K562 (cell line): ENCODE data around the gene RSRP1. TPM values are rescaled to one million over a fixed set of nuclear protein-coding genes. Genes with fewer than 3 reads are reported as not detected.
"Not testable (repeated sequence)": the region's sequence is repeated elsewhere in the genome, so short reads cannot be mapped to it uniquely, and the experiment has no call there.

ENCODE experiments used
- ARID1B ChIP-seq: fragments of 450-650 bp; IDR thresholded peaks from 2 replicates; pipeline ENCODE4 v1.6.1; 2016; ENCODE audit warnings: antibody characterized with exemption, mild to moderate bottlenecking, inconsistent platforms
- DMBX1 ChIP-seq: fragments of 250-450 bp; sonication (Bioruptor Pico); IDR thresholded peaks from 2 replicates; pipeline ENCODE4 v1.8.0; 2022; ENCODE audit warnings: inconsistent platforms, mild to moderate bottlenecking, moderate library complexity, borderline replicate concordance
- EP300 ChIP-seq: IDR thresholded peaks from 2 replicates; pipeline ENCODE4 v1.6.1; 2012; ENCODE audit warnings: low read length, improper control_type of control experiment
- GATA2 ChIP-seq: sonication (generic); formaldehyde crosslinking; IDR thresholded peaks from 2 replicates; pipeline ENCODE4 v1.4.0; 2020; ENCODE audit warnings: mild to moderate bottlenecking, missing genetic modification reagents
- MNT ChIP-seq, 2 experiments: fragments of 450-650 bp; conservative IDR thresholded peaks; 2 replicates each; pipeline ENCODE4 v1.6.1; 2017; ENCODE audit warnings: mild to moderate bottlenecking in 2 of 2, moderate library complexity in 2 of 2
- MTA3 ChIP-seq: fragments of 450-650 bp; formaldehyde crosslinking; IDR thresholded peaks from 2 replicates; pipeline ENCODE4 v1.6.1; 2017; ENCODE audit warnings: mild to moderate bottlenecking, borderline replicate concordance
- MYNN ChIP-seq, 2 experiments: sonication (generic); formaldehyde crosslinking in 1 of 2; IDR thresholded peaks; 2 replicates each; pipeline versions ENCODE4 v1.5.0 to v1.6.1; 2016 to 2020; ENCODE audit warnings: antibody characterized with exemption in 1 of 2, missing genetic modification reagents in 1 of 2
- REST ChIP-seq, 2 experiments: fragments of 450-650 bp; formaldehyde crosslinking in 1 of 2; IDR thresholded peaks; 2 replicates each; pipeline versions ENCODE4 v1.4.0 to v1.6.1; 2014 to 2020; ENCODE audit warnings: mild to moderate bottlenecking in 2 of 2, borderline replicate concordance in 1 of 2, low read depth in 1 of 2
- SMARCE1 ChIP-seq: fragments of 450-650 bp; IDR thresholded peaks from 2 replicates; pipeline ENCODE4 v1.7.1; 2016; ENCODE audit warnings: mild to moderate bottlenecking
- STAT5A ChIP-seq: IDR thresholded peaks from 2 replicates; pipeline ENCODE4 v1.6.1; 2012; ENCODE audit warnings: low read length, inconsistent platforms, borderline replicate concordance
- TARDBP ChIP-seq: fragments of 450-650 bp; IDR thresholded peaks from 2 replicates; pipeline ENCODE4 v1.6.1; 2016
- ZBTB17 ChIP-seq: fragments of 450-650 bp; formaldehyde crosslinking; IDR thresholded peaks from 2 replicates; pipeline ENCODE4 v1.4.0; 2020; ENCODE audit warnings: mild to moderate bottlenecking
- ZNF197 ChIP-seq: fragments of 200-800 bp; sonication (Bioruptor generic); IDR thresholded peaks from 2 replicates; pipeline ENCODE4 v1.6.1; 2016; ENCODE audit warnings: low read depth, missing genetic modification characterization, missing compliant biosample characterization
- ZNF766 ChIP-seq: fragments of 200-800 bp; sonication (Bioruptor generic); conservative IDR thresholded peaks from 2 replicates; pipeline ENCODE4 v1.6.1; 2016; ENCODE audit warnings: missing genetic modification characterization, missing compliant biosample characterization
- polyA plus RNA-seq, 8 experiments: library from polyadenylated mRNA; depleted of rRNA in 4 of 8; stranded (reverse) in 5 of 8; unstranded in 3 of 8; fragments of >200 nt; fragmentation: Nextera tagmentation in 2 of 8; fragmentation: Illumina TruSeq in 1 of 8; extraction: Ambion mirVana in 2 of 8; extraction: Trizol in 1 of 8; gene quantifications; 2 replicates each; pipeline versions ENCODE4 v1.2.1 to v1.2.3, GENCODE V29; 2011 to 2014; ENCODE audit warnings: inconsistent platforms in 1 of 8, missing spikeins in 1 of 8
- total RNA-seq, 7 experiments: library from RNA; depleted of rRNA in 6 of 7; stranded (reverse); fragments of >200 nt in 6 of 7; fragmentation: Illumina TruSeq in 2 of 7; extraction: Trizol in 2 of 7; gene quantifications; 2 replicates each; pipeline versions ENCODE4 v1.2.1 to v1.2.3, GENCODE V29; 2011 to 2021; ENCODE audit warnings: low replicate concordance in 1 of 7
- TF ChIP-seq, protein P1 (sequence below): fragments of 450-650 bp; IDR thresholded peaks from 2 replicates; pipeline ENCODE4 v1.6.1; 2016; ENCODE audit warnings: antibody characterized with exemption
- TF ChIP-seq, protein P2 (sequence below): fragments of 200-800 bp; sonication (Bioruptor generic); IDR thresholded peaks from 2 replicates; pipeline ENCODE4 v1.6.1; 2017; ENCODE audit warnings: missing genetic modification characterization, missing compliant biosample characterization

Gene RSRP1
- total and polyA plus RNA-seq, 9 of the 15 experiments (the other 6 are each of a cell fraction or from before 2014, with no cell fraction given): 27.2 to 283 (median 146) TPM

DNA sequence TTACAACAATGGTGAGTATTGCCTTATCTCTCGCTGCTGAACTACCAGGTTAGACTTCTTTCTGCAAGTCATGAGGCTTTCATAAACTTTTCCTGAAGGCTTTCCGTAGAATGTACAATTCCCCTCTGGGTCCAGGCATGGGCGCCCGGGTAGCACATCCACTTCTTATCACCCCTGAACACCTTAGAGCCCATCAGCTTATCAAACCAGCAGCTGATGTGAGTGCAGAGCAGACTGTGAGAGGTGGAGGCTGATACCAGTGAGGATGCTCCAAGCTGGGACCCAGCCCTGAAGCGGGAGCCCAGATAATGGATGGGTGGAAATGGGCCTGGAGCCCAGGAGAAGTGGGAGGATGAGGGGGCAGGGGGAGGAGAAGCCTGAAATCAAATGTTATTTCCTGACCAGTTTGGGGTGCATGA lies 32.4 kb upstream of the RSRP1 start (continued):
- TF ChIP-seq REST (IDR thresholded peaks at IDR 0.05; ENCODE audit: borderline replicate concordance) (peak; percentile 25; the same call in 1 of the 2 replicates), ZNF766 (peak; percentile 62), SMARCE1 (peak; percentile 90), EP300 (peak; percentile 80), ARID1B (peak; percentile 97), STAT5A (peak; percentile 69), MYNN (IDR thresholded peaks at IDR 0.05) (peak; percentile 54; the same call in 1 of the 2 replicates), TARDBP (peak; percentile 86), DMBX1 (CRISPR knock-in tag) (peak; percentile 60; the same call in 1 of the 2 replicates), MNT (conservative IDR thresholded peaks at IDR 0.05) (peak in 1 of 2 experiments; percentile 68; a peak in 2 of 4 replicates), GATA2 (peak; percentile 92), ZNF197 (CRISPR knock-in tag) (0 out of 2 replicates have a peak, but pooled peaks have one; percentile 32), ZBTB17 (CRISPR knock-in tag) (peak; percentile 94), MTA3 (0 out of 2 replicates have a peak, but pooled peaks have one; percentile 59)
- TF ChIP-seq REST (CRISPR knock-in tag; IDR thresholded peaks at IDR 0.05; ENCODE audit: low read depth); MYNN (CRISPR knock-in tag; IDR thresholded peaks at IDR 0.05): not testable (repeated sequence)
- TF ChIP-seq, protein P1, sequence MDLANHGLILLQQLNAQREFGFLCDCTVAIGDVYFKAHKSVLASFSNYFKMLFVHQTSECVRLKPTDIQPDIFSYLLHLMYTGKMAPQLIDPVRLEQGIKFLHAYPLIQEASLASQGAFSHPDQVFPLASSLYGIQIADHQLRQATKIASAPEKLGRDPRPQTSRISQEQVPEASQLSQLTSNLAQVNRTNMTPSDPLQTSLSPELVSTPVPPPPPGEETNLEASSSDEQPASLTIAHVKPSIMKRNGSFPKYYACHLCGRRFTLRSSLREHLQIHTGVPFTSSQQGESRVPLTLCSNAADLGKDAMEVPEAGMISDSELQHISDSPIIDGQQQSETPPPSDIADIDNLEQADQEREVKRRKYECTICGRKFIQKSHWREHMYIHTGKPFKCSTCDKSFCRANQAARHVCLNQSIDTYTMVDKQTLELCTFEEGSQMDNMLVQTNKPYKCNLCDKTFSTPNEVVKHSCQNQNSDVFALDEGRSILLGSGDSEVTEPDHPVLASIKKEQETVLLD: 0 out of 2 replicates have a peak, but pooled peaks have one; percentile 50
- TF ChIP-seq, protein P2, sequence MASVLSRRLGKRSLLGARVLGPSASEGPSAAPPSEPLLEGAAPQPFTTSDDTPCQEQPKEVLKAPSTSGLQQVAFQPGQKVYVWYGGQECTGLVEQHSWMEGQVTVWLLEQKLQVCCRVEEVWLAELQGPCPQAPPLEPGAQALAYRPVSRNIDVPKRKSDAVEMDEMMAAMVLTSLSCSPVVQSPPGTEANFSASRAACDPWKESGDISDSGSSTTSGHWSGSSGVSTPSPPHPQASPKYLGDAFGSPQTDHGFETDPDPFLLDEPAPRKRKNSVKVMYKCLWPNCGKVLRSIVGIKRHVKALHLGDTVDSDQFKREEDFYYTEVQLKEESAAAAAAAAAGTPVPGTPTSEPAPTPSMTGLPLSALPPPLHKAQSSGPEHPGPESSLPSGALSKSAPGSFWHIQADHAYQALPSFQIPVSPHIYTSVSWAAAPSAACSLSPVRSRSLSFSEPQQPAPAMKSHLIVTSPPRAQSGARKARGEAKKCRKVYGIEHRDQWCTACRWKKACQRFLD (CRISPR knock-in tag): peak; percentile 76
